H1 (cell line): ENCODE results near the gene C5orf58. TPM values are rescaled to one million over a fixed set of nuclear protein-coding genes. Genes with fewer than 3 reads are reported as not detected.

ENCODE experiments used
- BRCA1 ChIP-seq: IDR thresholded peaks from 2 replicates; pipeline ENCODE4 v1.6.1; 2012; ENCODE audit warnings: low read depth, low read length, improper control_type of control experiment
- GABPA ChIP-seq: IDR thresholded peaks from 2 replicates; pipeline ENCODE4 v1.6.1; 2011; ENCODE audit warnings: mild to moderate bottlenecking, low read length, moderate library complexity, borderline replicate concordance; ENCODE audit not compliant: insufficient read depth
- NANOG ChIP-seq: IDR thresholded peaks from 2 replicates; pipeline ENCODE4 v1.6.1; 2011; ENCODE audit warnings: low read length, low read depth, mild to moderate bottlenecking, inconsistent platforms; ENCODE audit not compliant: insufficient read depth, poor library complexity, severe bottlenecking
- SAP30 ChIP-seq: fragments of 300-600 bp; sonication (generic); IDR thresholded peaks from 2 replicates; pipeline ENCODE4 v1.7.1; 2012; ENCODE audit warnings: low read length, moderate library complexity, mild to moderate bottlenecking, inconsistent platforms; ENCODE audit not compliant: insufficient read depth, insufficient replicate concordance
- SIRT6 ChIP-seq: IDR thresholded peaks from one replicate; pipeline ENCODE4 v1.7.1; 2012; ENCODE audit warnings: low read length, inconsistent platforms
- polyA plus RNA-seq, 7 experiments: library from polyadenylated mRNA; depleted of rRNA in 3 of 7; stranded (reverse) in 5 of 7; unstranded in 2 of 7; fragments of >200 nt in 5 of 7; fragments of 200-250 nt in 2 of 7; gene quantifications; 1 replicate in 5 of 7; 2 replicates in 1 of 7; 4 replicates in 1 of 7; pipeline versions ENCODE4 v1.2.1 to v1.2.3, GENCODE V29; 2011 to 2013; ENCODE audit warnings: missing spikeins in 2 of 7, mixed read lengths in 2 of 7
- total RNA-seq: library from RNA; stranded (reverse); fragmentation: NEBNext Ultra II Directional; extraction: Animal tissue kit (Norgen Biotek cat#: 25700); gene quantifications from 2 replicates; pipeline ENCODE4 v1.2.1, GENCODE V29; 2021

Gene C5orf58
- total and polyA plus RNA-seq, 2 of the 8 experiments (the other 6 are each of a cell fraction or from before 2014, with no cell fraction given) = 0.24 to 1.6 TPM

DNA sequence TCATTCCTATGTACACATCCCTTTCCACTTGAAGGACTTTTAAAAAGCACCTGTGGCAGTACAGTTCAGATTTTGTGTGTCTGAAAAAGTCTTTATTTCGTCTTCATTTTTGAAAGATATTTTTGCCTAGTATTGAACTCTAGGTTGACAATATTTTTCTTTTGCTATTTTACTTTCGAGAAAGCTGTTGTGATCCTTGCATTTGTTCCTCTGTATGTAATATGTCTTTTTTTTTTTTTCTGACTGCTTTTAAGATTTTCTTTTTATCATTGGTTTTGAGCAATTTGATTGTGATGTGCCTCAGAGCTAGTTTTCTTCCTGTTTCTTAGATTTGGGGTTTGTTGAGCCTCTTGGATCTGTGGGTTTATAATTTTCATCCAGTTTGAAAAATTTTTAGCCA lies 51.4 kb downstream of the C5orf58 start (continued):
- TF ChIP-seq NANOG = no peak
- no peak for TF ChIP-seq BRCA1
- no peak for TF ChIP-seq GABPA
- TF ChIP-seq SAP30 = no peak
- no peak for TF ChIP-seq SIRT6
